SK-N-SH (cell line): Measurements from ENCODE around the gene ACACA. TPM values are rescaled to one million over a fixed set of nuclear protein-coding genes. Genes with fewer than 3 reads are reported as not detected.

Experiments used
- CTCF ChIA-PET: fragments of 300-600, 350-600 bp; formaldehyde crosslinking; extraction: SDS; loops from one replicate; lab custom pipeline; 2021; lab: Yijun Ruan, JAX
- POLR2A ChIA-PET: fragments of 350-600 bp; sonication (Branson Sonifier 250); formaldehyde crosslinking; extraction: SDS; loops from one replicate; lab custom pipeline; 2020; ENCODE audit warnings: antibody characterized with exemption, inconsistent platforms; lab: Yijun Ruan, JAX
- DNase-seq: peaks from one replicate; pipeline ENCODE4 v3.0.0; 2012
- H2AFZ ChIP-seq: fragments of 200-600 bp; sonication (generic); 2 replicates; pipeline ENCODE4 v1.8.1; 2016; ENCODE audit warnings: antibody characterized with exemption, mild to moderate bottlenecking, low read depth
- H3F3A ChIP-seq: fragments of 200-600 bp; sonication (generic); replicated peaks from 2 replicates; pipeline ENCODE3; 2016; ENCODE audit warnings: antibody characterized with exemption, mild to moderate bottlenecking; ENCODE audit not compliant: insufficient read depth
- H3K27ac ChIP-seq, 2 experiments: fragments of 200-500 bp in 1 of 2; fragments of 200-600 bp in 1 of 2; sonication (Bioruptor generic) in 1 of 2; sonication (generic), shearing (Covaris generic) in 1 of 2; 2 replicates each; pipeline versions ENCODE4 v1.5.1 to v1.6.1; 2014 to 2016; ENCODE audit warnings: low read depth in 2 of 2, inconsistent platforms in 1 of 2, low read length in 1 of 2, mild to moderate bottlenecking in 1 of 2, mixed read lengths in 1 of 2
- H3K27me3 ChIP-seq: fragments of 200-600 bp; sonication (generic), shearing (Covaris generic); 2 replicates; pipeline ENCODE4 v1.6.1; 2016; ENCODE audit warnings: mixed run types; ENCODE audit not compliant: insufficient read depth
- H3K36me3 ChIP-seq, 2 experiments: fragments of 200-500 bp in 1 of 2; fragments of 200-600 bp in 1 of 2; sonication (Bioruptor generic) in 1 of 2; sonication (generic) in 1 of 2; replicated peaks in 1 of 2; 2 replicates each; pipeline versions ENCODE3 to v1.5.1; 2014 to 2016; ENCODE audit warnings: low read length in 1 of 2, mild to moderate bottlenecking in 1 of 2; ENCODE audit not compliant: insufficient read depth in 2 of 2, control insufficient read depth in 1 of 2
- H3K4me1 ChIP-seq, 2 experiments: fragments of 200-500 bp in 1 of 2; fragments of 200-600 bp in 1 of 2; sonication (Bioruptor generic) in 1 of 2; sonication (generic), shearing (Covaris generic) in 1 of 2; 2 replicates each; pipeline versions ENCODE4 v1.5.1 to v1.6.1; 2014 to 2016; ENCODE audit warnings: low read depth in 1 of 2, low read length in 1 of 2, mixed run types in 1 of 2; ENCODE audit not compliant: insufficient read depth in 2 of 2, control insufficient read depth in 1 of 2
- H3K4me2 ChIP-seq: fragments of 200-600 bp; sonication (generic), shearing (Covaris generic); 2 replicates; pipeline ENCODE4 v1.6.1; 2017; ENCODE audit warnings: mixed run types
- H3K4me3 ChIP-seq, 2 experiments: fragments of 200-500 bp in 1 of 2; fragments of 200-600 bp in 1 of 2; sonication (Bioruptor generic) in 1 of 2; sonication (generic), shearing (Covaris generic) in 1 of 2; 2 replicates each; pipeline versions ENCODE4 v1.5.1 to v1.8.1; 2014 to 2016; ENCODE audit warnings: low read depth in 2 of 2, inconsistent platforms in 1 of 2, low read length in 1 of 2, mild to moderate bottlenecking in 1 of 2, mixed read lengths in 1 of 2, moderate library complexity in 1 of 2
- H3K79me2 ChIP-seq: fragments of 200-600 bp; sonication (generic); 2 replicates; pipeline ENCODE4 v1.8.1; 2017; ENCODE audit warnings: mild to moderate bottlenecking; ENCODE audit not compliant: insufficient read depth
- H3K9ac ChIP-seq: fragments of 200-600 bp; sonication (generic); 2 replicates; pipeline ENCODE4 v1.6.1; 2017; ENCODE audit warnings: mixed run types
- H3K9me2 ChIP-seq: fragments of 200-600 bp; sonication (generic); 2 replicates; pipeline ENCODE4 v1.6.1; 2017; ENCODE audit warnings: mixed run types
- H3K9me3 ChIP-seq: fragments of 200-600 bp; sonication (generic); 2 replicates; pipeline ENCODE4 v1.6.1; 2017; ENCODE audit warnings: mixed run types, mild to moderate bottlenecking, moderate library complexity
- H4K20me1 ChIP-seq: fragments of 200-600 bp; sonication (generic); 2 replicates; pipeline ENCODE4 v1.6.1; 2017; ENCODE audit warnings: mild to moderate bottlenecking, mixed run types; ENCODE audit not compliant: insufficient read depth
- EP300 ChIP-seq, 2 experiments: IDR thresholded peaks; 2 replicates each; pipeline versions ENCODE4 v1.4.0 to v1.6.1; 2012; ENCODE audit warnings: borderline replicate concordance in 1 of 2, low read depth in 1 of 2, low read length in 1 of 2
- FOSL2 ChIP-seq: IDR thresholded peaks from 2 replicates; pipeline ENCODE4 v1.4.0; 2012; ENCODE audit warnings: low read depth, mild to moderate bottlenecking, moderate library complexity, borderline replicate concordance
- FOXJ3 ChIP-seq: sonication (generic); formaldehyde crosslinking; IDR thresholded peaks from 2 replicates; pipeline ENCODE4 v1.5.1; 2020; ENCODE audit warnings: mild to moderate bottlenecking, missing genetic modification reagents
- GABPA ChIP-seq: IDR thresholded peaks from 2 replicates; pipeline ENCODE4 v1.4.0; 2012; ENCODE audit warnings: low read depth, mild to moderate bottlenecking
- IRF3 ChIP-seq: fragments of 150-350 bp; IDR thresholded peaks from 2 replicates; pipeline ENCODE4 v1.6.1; 2016; ENCODE audit warnings: mild to moderate bottlenecking, low read depth, low read length
- MAX ChIP-seq: IDR thresholded peaks from 2 replicates; pipeline ENCODE4 v1.4.0; 2012; ENCODE audit warnings: low read depth
- MEF2A ChIP-seq: IDR thresholded peaks from 2 replicates; pipeline ENCODE4 v1.4.0; 2012; ENCODE audit warnings: low read depth, borderline replicate concordance
- NRF1 ChIP-seq: IDR thresholded peaks from 2 replicates; pipeline ENCODE4 v1.6.1; 2012; ENCODE audit warnings: low read depth, mild to moderate bottlenecking, low read length
- RAD21 ChIP-seq: IDR thresholded peaks from 2 replicates; pipeline ENCODE4 v1.6.1; 2012; ENCODE audit warnings: mild to moderate bottlenecking, low read length
- RFX5 ChIP-seq: IDR thresholded peaks from 2 replicates; pipeline ENCODE4 v1.6.1; 2012; ENCODE audit warnings: mild to moderate bottlenecking, improper control_type of control experiment, low read length
- RXRA ChIP-seq: IDR thresholded peaks from 2 replicates; pipeline ENCODE4 v1.4.0; 2012; ENCODE audit warnings: low read depth, mild to moderate bottlenecking, borderline replicate concordance
- SMC3 ChIP-seq: IDR thresholded peaks from 2 replicates; pipeline ENCODE4 v1.6.1; 2012; ENCODE audit warnings: low read depth, low read length, improper control_type of control experiment
- USF2 ChIP-seq: fragments of 150-350 bp; IDR thresholded peaks from 2 replicates; pipeline ENCODE4 v1.6.1; 2017; ENCODE audit warnings: antibody characterized with exemption, low read length, low read depth, borderline replicate concordance
- YY1 ChIP-seq: IDR thresholded peaks from 2 replicates; pipeline ENCODE4 v1.4.0; 2012; ENCODE audit warnings: low read depth, mild to moderate bottlenecking
- ZBTB33 ChIP-seq: IDR thresholded peaks from 2 replicates; pipeline ENCODE4 v1.4.0; 2012; ENCODE audit warnings: low read depth, borderline replicate concordance
- WGBS: methylation state at CpG from one replicate; pipeline ENCODE4 v1.1.6; 2017; ENCODE audit warnings: low lambda C conversion rate; 5-methylcytosine and 5-hydroxymethylcytosine counted together
- polyA plus RNA-seq, 3 experiments: library from polyadenylated mRNA; depleted of rRNA; stranded (reverse); fragments of >200 nt; gene quantifications; 2 replicates each; pipeline ENCODE4 v1.2.3, GENCODE V29; 2012

The ACACA gene
- polyA plus RNA-seq, 1 of the 3 experiments (the other 2 are of a cell fraction) = 27.2 TPM

- CTCF ChIA-PET = interaction anchor here (1.0 to 1.5 kb wide), 3 partner anchors 17 to 631 kb away, joined by 3 to 5 read pairs (median 4); no protein-coding TSS in a partner anchor
- no peaks in the 10 kb centered on the region for H3K27me3 ChIP-seq
- no peaks in the 10 kb centered on the region for H3K9me2 ChIP-seq
- H3F3A ChIP-seq = peaks cover 6% of the 10 kb centered on the region
- WGBS = 42% methylated on average over 1 of the region's 1 CpG
- no peak overlapping the region for H3K4me2 ChIP-seq
- H3K36me3 ChIP-seq = peaks cover 49 to 52% of the 10 kb centered on the region in 2 experiments
- no peak overlapping the region for H3K27ac ChIP-seq
- no peak overlapping the region for H3K4me3 ChIP-seq
- no peak overlapping the region for H2AFZ ChIP-seq
- no peak for DNase-seq
- H3K9me3 ChIP-seq = no peaks in the 10 kb centered on the region
- POLR2A ChIA-PET = no interaction called here
- TF ChIP-seq MEF2A (no peak), USF2 (no peak)
- H3K79me2 ChIP-seq = no peaks in the 10 kb centered on the region
- H4K20me1 ChIP-seq = no peaks in the 10 kb centered on the region
- no peak overlapping the region for H3K9ac ChIP-seq
- H3K4me1 ChIP-seq = no peaks in the 10 kb centered on the region; a peak in 1 of 4 replicates
Observed at GRCh38 chr17:37256627-37257026, 150.0 kb downstream of the ACACA start.

GRCh38 chr17:37255432-37255831 lies 151.2 kb downstream of the ACACA start:
- no peaks in the 10 kb centered on the region for H3K79me2 ChIP-seq
- no peaks in the 10 kb centered on the region; a peak in 1 of 4 replicates for H3K4me1 ChIP-seq
- H3K4me2 ChIP-seq = no peak overlapping the region
- 90% methylated on average over 5 of the region's 5 CpGs for WGBS
- no peak overlapping the region for H3K27ac ChIP-seq
- H2AFZ ChIP-seq = no peak overlapping the region
- no peaks in the 10 kb centered on the region for H3K27me3 ChIP-seq
- H3K9ac ChIP-seq = no peak overlapping the region
- no peaks in the 10 kb centered on the region for H3K9me3 ChIP-seq
- peaks cover 51 to 55% of the 10 kb centered on the region in 2 experiments for H3K36me3 ChIP-seq
- no peak overlapping the region for H3K4me3 ChIP-seq
- ChIA-PET POLR2A (no interaction called here), CTCF (interaction anchor here (0.7 to 2.0 kb wide), 6 partner anchors 15 to 652 kb away, joined by 3 to 12 read pairs (median 3); no protein-coding TSS in a partner anchor)
- no peaks in the 10 kb centered on the region for H3F3A ChIP-seq
- DNase-seq = no peak
- TF ChIP-seq RXRA = no peak
- TF ChIP-seq SMC3 = no peak
- TF ChIP-seq MAX = no peak
- TF ChIP-seq NRF1 = no peak
- no peak for TF ChIP-seq GABPA
- TF ChIP-seq EP300 (IDR thresholded peaks at IDR 0.05; ENCODE audit: borderline replicate concordance in 1 of 2, low read depth in 1 of 2, low read length in 1 of 2) = no peak
- TF ChIP-seq FOSL2 = no peak
- no peak for TF ChIP-seq FOXJ3 (CRISPR knock-in tag)
- no peak for TF ChIP-seq YY1
- no peak for TF ChIP-seq RFX5
- no peak for TF ChIP-seq ZBTB33
- no peak for TF ChIP-seq RAD21
- TF ChIP-seq IRF3 = no peak
- no peaks in the 10 kb centered on the region for H3K9me2 ChIP-seq
- H4K20me1 ChIP-seq = no peaks in the 10 kb centered on the region
